Activated CD4-positive, alpha-beta T cell treated with anti-CD3 and anti-CD28 coated beads for 4 hours (primary cell): ENCODE data around the gene DHX29.

Experiments used
- DNase-seq, 2 donors: peaks; one replicate each; pipeline ENCODE4 v3.0.0-alpha.2; 2020

Gene DHX29

GRCh38 chr5:55308254-55308836 is 851 bp upstream of the DHX29 start:
- DNase-seq, result peak in 1 of 2 donors; percentile 8

GRCh38 chr5:55306641-55307382 is 682 bp downstream of the DHX29 start:
- DNase-seq, result no peak

DNA sequence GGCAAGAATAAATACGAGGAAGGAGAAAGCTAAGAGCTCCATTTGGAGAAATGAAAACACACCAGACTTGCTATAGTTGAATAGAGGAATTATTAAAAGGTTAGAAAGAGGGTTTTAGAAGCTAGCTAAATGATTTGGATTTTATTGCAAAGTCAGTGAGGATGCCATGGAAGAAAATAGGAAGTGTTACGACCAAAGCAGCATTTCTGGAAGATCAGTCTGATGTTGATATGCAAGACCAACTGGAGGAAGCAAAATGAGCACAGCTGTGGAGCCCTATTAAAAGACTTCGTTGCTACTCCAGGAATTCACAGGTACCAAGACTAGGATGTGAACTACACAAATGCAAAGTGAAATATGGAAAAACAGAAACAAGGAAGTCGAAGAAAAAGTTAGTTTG is 2.1 kb downstream of the DHX29 start:
- no peak for DNase-seq

DNA sequence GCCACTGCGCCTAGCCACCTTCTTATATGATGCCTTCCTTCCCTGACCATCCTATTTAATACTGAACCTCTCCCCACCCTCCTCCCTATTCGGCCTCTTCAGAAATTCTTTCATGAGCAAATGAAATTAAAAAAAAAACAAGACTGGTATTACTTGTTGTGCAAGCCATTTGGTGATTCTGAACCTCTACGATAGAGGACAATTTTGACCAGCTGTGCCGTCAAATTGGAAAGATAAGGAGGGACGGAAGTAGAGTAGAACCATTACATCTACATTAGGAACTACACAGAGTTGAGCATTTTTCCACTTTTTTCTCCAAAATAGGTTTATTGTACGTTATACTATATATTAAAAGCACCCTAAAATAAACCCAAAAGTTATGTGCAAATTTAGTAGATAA is 2.9 kb downstream of the DHX29 start:
- DNase-seq, result no peak

DNA sequence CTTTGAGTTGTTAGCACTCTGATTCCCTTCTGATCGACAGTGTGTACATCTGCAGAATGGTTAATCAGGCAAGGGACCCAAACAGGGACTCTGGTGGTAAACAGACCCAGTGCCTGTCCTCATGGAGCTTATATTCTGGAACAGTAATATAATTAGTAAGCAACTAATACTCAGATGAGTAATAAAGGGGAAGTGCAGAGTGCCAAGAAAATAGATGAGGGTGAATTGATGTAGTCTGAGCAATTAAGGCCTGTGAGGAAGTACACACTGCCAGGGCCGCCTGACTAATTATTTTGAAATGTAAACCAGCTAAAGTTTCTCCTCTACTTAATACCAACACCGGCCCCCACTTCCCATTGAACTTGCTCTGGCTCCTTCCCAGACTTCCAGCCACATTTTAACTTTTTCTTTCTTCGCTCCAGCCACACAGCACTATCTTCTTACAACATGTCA is 4.2 kb downstream of the DHX29 start:
- DNase-seq, result no peak

GRCh38 chr5:55300890-55301289 is 6.6 kb downstream of the DHX29 start:
- DNase-seq, result no peak

DNA sequence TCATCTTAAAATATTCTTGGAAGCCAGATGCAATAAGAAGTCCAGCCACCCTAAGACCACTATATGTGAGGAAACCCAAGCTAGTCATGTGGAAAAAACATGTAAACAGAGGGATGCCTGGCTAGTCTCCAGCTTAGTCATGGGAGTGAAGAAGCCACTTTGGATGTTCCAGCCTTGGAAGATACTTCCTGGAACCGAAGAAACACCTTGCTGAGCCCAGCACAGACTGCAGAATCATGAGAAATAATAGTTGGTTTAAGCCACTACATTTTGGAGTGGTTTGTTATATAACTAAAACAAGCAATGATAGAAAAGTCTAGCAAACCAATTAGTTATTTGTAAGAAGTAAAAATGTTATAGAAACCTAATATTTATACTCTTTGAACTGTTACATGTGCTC is 12.6 kb downstream of the DHX29 start:
- no peak for DNase-seq

- DNase-seq, result no peak
Observed at GRCh38 chr5:55290991-55291390, 16.5 kb downstream of the DHX29 start.

DNA sequence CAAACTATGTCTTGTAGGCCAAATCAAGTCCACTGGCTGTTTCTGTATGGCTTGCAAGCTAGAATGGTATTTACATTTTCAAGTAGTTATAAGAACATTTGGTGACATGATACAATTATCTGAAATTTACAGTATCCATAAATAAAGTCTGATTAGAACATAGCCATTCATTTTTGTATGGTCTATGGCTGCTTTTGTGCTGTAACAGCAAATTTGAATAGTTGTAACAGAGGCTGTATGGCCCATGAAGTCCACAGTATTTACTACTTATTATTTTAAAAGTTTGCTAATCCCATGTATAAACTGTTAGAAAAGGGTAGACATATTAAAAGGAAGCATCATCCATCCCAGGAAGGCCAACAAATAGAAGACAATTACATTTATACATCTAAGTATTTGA is 17.7 kb downstream of the DHX29 start:
- no peak for DNase-seq

DNA sequence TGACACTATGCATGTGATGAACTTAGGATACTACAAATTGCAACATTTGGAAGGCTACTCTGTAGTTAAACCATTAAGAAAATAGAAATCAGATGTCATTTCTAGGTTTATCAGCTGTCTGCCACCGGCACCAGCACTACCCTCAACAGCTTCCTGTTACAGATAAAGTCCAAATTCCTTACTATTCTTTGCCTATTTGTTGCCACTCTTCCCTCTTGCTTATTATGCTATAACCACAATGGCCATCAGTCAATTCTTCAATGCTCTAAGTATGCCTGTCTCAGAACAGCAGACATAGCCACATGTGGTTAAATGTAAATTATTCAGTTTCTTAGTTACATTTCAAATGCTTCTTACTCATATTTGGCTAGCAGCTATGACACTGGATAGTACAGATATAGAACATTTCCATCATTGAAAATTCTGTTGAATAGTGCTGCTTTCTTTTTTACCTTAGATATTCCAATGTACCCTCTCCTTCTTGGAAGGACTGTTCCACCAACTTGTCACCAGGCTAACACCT is 21.0 kb downstream of the DHX29 start:
- no peak for DNase-seq

DNA sequence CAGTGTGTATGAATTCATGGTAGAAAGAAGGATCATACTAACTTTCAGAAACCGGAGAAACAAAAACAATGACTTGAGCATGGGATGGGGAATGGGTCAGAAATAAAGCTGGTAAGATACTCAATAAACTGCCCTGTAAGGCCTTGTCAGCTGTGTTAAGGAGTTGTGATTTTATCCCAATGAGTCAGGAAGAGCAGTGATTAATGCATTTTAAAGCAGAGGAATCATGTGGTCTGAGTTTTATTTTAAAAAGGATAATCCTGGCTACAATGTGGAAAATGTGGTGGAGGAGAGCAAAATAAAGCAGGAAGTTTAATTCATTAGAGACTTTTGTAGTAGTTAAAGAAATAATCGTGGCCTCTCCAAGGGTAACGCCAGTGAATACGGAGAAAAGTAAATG is 28.7 kb downstream of the DHX29 start:
- no peak for DNase-seq

- DNase-seq, result no peak
Observed at GRCh38 chr5:55276771-55277170, 30.7 kb downstream of the DHX29 start.

DNA sequence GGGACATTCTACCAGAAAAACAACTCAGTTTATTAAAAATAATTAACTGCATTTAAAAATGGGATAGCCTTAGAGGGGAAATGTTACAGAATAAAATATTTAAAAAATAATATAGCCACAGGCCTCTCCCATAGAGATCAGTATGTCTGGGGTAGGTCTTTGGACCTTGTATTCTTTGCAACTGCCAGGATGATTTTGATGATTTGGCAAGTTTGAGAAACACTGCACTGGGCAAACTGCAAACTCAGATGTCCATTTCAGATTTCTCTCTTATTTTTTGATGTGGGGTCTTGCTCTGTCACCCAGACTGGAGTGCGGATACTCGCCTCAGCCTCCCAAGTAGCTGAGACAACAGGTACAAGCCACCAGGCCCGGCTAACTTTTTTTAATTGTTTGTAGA is 49.2 kb downstream of the DHX29 start:
- no peak for DNase-seq

GRCh38 chr5:55254802-55255201 is 52.7 kb downstream of the DHX29 start:
- DNase-seq, result no peak

- DNase-seq, result no peak
Observed at GRCh38 chr5:55250064-55250463, 57.4 kb downstream of the DHX29 start.

- DNase-seq, result no peak
Observed at GRCh38 chr5:55241746-55242145, 65.7 kb downstream of the DHX29 start.

- DNase-seq, result no peak
Observed at GRCh38 chr5:55236800-55237199, 70.7 kb downstream of the DHX29 start.

- no peak for DNase-seq
Observed at GRCh38 chr5:55234121-55234700, 73.3 kb downstream of the DHX29 start.

- peak; percentile 44 to 45 for DNase-seq
Observed at GRCh38 chr5:55232985-55233928, 74.2 kb downstream of the DHX29 start, which contains the start of gene CCNO. CCNO (minus strand) TSS chr5:55233608; CDS start chr5:55233523, 85 bp downstream.

DNA sequence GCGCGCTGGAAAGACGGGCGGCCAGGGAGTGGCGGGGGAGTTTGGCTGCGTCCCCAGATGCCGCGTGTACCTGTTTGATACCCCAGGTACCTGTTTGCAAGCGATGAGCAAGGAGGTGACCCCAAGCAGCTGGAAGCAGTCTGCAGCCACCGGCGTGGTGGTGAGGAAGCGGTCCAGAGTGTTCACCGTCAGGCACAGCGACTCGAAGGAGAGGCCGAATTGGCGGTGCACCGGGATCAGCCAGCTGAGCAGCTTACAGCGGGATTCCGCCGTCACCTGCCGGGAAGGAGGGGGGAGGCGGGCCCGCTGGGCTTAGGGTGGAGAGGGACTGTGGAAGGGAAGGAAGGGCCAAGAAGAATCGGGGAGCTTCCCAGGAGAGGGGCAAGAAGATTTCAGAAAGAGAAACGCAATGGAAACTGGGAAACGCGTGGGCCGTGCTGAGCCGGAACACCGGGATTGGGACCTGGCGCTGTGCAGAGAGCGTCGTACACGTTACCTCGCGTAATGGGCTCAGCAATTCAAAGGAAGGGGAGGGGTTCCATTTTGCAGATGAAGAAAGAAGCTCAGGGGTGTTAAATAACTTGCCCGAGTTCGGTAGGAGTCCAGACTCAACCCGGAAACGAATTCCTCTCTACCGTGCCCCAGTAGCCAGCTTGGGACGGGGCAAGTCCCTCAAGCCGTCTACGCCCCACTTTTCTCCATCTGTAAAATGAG is 75.1 kb downstream of the DHX29 start:
- no peak for DNase-seq

- no peak for DNase-seq
Observed at GRCh38 chr5:55231919-55232270, 75.6 kb downstream of the DHX29 start.
